Measurements from ENCODE around the gene SURF6.

The SURF6 gene

GRCh38 chr9:133367221-133367620, 31.2 kb upstream of the SURF6 start:
- DNase-seq, result no peak

- DNase-seq, result no peak
Observed at GRCh38 chr9:133366435-133366834, 30.4 kb upstream of the SURF6 start.

DNA sequence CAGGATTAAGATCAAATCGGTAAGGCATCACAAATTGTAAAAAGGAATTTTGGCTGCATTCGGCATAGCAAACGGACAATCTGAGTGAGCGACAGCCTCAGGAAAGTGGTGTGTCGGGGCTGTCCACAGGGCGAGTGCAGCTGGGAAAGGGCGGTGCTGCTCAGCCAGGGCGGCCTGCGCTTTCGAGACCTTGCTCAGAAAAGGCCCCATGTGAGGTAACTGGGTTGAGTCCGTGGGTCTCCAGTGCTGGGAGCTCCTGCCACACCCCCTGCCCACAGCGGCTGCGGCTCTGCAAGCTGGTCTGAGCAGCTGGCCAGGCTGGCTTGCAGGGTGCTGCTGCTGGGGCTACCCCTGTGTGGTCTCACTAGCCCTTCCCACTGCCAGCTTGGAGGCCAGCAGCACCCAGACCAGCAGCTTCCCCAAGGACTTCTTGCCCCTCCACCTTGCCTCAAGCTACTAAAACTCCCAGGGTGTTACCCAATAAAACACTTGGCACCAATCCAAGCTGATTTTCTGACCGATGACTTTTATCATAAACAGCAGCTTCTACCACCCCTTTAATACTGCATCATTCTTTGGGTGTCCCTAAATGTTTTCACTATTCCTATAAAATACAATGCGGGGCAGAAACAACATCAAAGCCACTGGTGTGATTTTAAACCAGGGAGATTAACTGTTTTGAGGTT, 26.5 kb upstream of the SURF6 start:
- no peak for DNase-seq

DNA sequence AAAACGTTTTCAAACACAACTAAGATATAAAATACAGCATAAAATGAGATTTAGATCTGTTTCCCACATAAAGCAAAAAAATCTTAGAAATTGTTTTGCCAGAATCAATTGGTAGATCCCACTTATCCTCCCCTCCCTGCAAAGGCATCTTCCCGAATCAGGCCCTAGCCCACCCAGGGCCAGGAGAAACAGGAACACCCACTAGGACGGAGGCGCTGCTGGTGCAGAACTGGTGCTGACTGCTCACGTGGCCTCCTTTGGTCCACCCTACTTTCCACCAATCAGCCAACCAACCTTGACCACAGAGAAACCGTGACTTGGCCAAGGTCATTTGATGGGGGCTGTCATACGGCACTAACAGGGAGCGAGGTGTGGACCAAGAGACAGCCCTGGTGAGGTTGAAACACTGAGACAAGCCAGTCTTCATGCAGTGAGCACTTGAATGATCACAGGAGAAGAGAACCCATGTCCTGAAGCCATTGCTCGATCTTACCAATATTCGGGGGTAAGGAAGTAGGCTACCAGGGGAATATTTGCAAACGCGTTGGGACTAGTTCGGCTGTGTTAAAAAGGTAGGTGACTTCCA, 25.6 kb upstream of the SURF6 start:
- no peak for DNase-seq

- DNase-seq, result no peak
Observed at GRCh38 chr9:133360400-133361393, 24.7 kb upstream of the SURF6 start.

- DNase-seq, result no peak
Observed at GRCh38 chr9:133359399-133360175, 23.6 kb upstream of the SURF6 start.

DNA sequence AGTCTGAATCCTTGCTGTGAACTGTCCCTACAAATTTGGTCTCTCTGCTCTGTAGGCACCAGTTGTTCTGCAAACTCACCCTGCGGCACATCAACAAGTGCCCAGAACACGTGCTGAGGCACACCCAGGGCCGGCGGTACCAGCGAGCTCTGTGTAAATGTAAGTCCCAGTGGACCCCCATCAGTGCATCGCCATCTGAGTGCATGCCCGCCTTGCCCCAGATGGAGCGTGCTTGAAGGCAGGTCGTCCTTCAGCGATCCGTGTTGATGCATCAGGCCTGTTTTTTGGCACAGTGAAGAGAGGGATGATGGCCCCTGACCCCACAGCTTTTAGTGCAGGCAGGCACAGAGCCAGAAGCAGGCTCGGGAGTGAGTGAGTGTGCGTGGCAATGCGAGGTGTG, 21.7 kb upstream of the SURF6 start:
- DNase-seq, result no peak

- peak; percentile 80 for DNase-seq
Observed at GRCh38 chr9:133356391-133357091, 20.6 kb upstream of the SURF6 start, which contains the start of the genes SURF1 and SURF2. Gene SURF1, minus strand, starts transcription at chr9:133356487. Its CDS starts 34 bp downstream, at chr9:133356453. Gene SURF2, plus strand, starts transcription at chr9:133356550. Its CDS starts 43 bp downstream, at chr9:133356593.

GRCh38 chr9:133355881-133356357, 19.9 kb upstream of the SURF6 start:
- DNase-seq, result no peak

GRCh38 chr9:133354766-133355165, 18.8 kb upstream of the SURF6 start:
- DNase-seq, result no peak

GRCh38 chr9:133353548-133353947, 17.6 kb upstream of the SURF6 start:
- DNase-seq, result no peak

GRCh38 chr9:133352635-133353340, 16.8 kb upstream of the SURF6 start:
- no peak for DNase-seq

DNA sequence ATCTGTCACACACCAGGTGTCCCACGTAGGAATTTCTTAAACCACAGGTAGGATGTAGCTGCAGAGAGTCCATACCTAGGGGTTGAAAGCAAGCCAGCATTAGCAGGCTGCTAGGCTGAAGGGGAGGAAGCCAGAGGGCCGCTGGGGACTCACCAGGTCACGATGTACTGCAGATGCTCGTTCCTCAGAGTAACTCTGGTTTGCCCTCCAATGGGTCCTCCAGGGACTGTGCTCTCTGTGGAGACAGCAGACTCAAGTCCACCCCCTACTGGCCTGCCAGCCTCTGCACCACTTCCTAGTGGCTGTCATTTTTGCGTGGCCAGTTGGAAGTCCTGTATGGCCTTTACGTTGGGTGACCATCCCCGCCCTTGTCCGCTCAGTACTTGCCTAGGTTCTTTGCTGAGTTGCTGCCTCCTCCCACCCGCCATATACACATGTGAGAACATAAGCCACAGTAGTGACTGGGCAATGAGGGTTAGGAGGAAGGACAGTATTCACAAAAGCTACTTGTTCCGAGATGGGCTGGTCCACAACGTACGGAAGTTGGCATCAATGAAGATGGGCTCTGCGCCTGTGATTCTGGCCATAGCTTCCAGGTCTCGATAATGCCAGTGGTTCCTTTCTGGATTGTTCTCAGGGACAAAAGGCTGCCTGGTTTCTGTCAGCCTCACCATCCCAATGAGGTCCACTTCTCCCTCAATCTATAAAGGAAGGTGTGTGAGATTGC, 16.1 kb upstream of the SURF6 start:
- DNase-seq, result no peak

DNA sequence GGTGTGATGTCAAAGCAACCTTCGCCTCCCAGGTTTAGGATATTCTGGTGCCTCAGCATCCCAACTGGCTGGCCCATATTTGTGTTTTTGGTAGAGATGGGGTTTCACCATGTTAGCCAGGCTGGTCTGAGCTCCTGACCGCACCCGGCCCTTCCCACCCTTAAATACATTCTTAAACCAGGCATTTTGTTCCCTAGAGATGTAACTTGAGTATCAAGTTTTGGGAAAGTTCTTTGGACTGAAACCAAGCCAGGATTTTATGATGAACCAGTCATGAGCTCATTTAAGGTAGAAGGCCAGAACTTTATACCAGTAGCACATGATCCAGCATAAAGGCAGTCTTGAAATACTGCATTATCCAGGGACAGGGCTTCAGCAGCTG, 15.5 kb upstream of the SURF6 start:
- no peak for DNase-seq

DNA sequence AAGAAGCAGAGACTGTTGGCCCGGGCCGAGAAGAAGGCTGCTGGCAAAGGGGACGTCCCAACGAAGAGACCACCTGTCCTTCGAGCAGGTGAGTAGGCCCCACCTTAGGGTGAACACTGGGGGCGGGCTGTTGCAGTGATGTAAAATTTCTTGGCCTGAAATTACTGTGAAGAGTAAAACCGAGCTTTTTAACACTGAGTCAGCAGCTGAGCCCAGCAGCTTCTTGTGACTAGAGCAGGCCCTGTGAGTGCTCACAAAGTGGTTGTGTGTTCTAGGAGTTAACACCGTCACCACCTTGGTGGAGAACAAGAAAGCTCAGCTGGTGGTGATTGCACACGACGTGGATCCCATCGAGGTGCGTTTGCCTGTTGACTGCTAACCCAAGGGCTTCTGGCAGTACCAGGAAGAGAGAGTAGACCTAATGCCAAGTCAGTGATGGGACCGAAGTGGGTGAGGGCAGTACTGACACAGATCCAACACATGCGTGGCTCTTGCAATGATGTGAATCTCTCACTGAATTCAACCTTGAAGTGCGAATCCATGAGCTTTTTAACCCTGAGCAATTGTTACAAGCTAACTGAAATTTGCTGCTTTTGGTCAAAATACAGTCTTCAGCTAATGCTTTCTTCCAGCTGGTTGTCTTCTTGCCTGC, 14.1 kb upstream of the SURF6 start:
- DNase-seq, result no peak

GRCh38 chr9:133348718-133349573, 13.0 kb upstream of the SURF6 start:
- no peak for DNase-seq

DNA sequence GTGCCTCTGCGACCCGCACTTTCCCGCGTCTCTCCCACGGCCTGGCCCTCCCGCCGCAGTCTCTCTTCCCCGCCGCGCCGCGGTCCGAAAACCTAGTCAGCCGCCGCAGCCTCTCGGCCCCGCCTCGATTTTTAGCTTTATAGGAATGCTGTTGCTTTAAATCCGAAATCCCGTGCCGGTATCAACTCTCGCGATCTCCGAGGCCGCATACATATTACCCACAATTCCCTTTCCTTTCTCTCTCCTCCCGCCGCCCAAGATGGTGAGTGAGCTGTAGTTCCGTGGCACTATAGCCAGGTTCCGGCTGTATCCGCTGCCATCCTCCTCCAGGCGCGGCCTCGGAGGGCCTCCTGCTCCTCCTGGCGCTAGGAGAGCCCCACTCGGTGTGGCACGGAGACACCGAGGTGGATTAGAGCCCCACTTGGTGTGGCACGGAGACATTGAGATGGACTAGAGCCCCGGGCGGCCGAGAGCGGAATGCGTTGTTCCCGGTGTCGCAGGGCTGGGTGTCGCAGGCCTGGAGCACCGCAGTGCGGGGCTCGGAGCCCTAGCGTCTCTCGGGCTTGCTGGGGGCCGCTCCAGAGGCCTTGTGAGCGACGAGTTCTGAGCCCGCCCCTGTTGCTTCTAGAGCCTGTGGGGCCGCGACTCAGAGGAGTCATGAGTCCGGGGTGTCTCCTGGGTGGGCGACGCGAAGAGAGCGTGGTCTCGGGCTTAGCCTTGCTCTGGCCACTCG, 12.2 kb upstream of the SURF6 start, which contains the start of the genes MED22 and RPL7A:
Gene MED22, minus strand, starts transcription at position 147 of the 733 bp plus-strand sequence. CDS start 1,469 bp downstream, outside the sequence.
Gene RPL7A, plus strand, starts transcription at position 234 of the 733 bp plus-strand sequence. Its CDS starts 26 bp downstream, at position 260.
- peak; percentile 88 for DNase-seq

GRCh38 chr9:133347515-133347984, 11.6 kb upstream of the SURF6 start:
- no peak for DNase-seq

Data from NCI-H1048 (cell line).